H9 (cell line): Measurements from ENCODE around the gene ZNF774. TPM values are rescaled to one million over a fixed set of nuclear protein-coding genes. Genes with fewer than 3 reads are reported as not detected.

Source experiments
- DNase-seq: peaks from one replicate; pipeline ENCODE4 v3.0.0-alpha.2; 2017
- H2AFZ ChIP-seq: one replicate; pipeline ENCODE4 v1.6.1; 2013; ENCODE audit warnings: mild to moderate bottlenecking, low read length, control low read depth, moderate library complexity
- H2AK5ac ChIP-seq: 2 replicates; pipeline ENCODE4 v1.6.1; 2013; ENCODE audit warnings: low read length, control low read depth, mixed read lengths; ENCODE audit not compliant: insufficient read length
- H2BK120ac ChIP-seq: one replicate; pipeline ENCODE4 v1.6.1; 2013; ENCODE audit warnings: low read depth, mild to moderate bottlenecking, low read length, control low read depth, inconsistent platforms; ENCODE audit not compliant: poor library complexity, severe bottlenecking
- H2BK12ac ChIP-seq: 2 replicates; pipeline ENCODE4 v1.6.1; 2013; ENCODE audit warnings: low read length, control low read depth, mixed read lengths, low read depth; ENCODE audit not compliant: insufficient read length
- H2BK15ac ChIP-seq: 2 replicates; pipeline ENCODE4 v1.6.1; 2013; ENCODE audit warnings: low read depth, low read length, control low read depth
- H2BK20ac ChIP-seq: one replicate; pipeline ENCODE4 v1.6.1; 2013; ENCODE audit warnings: low read depth, mild to moderate bottlenecking, low read length, control low read depth, inconsistent platforms; ENCODE audit not compliant: poor library complexity, severe bottlenecking
- H2BK5ac ChIP-seq: 2 replicates; pipeline ENCODE4 v1.6.1; 2013; ENCODE audit warnings: low read length, control low read depth, mixed read lengths; ENCODE audit not compliant: insufficient read length
- H3K14ac ChIP-seq: 2 replicates; pipeline ENCODE4 v1.6.1; 2013; ENCODE audit warnings: low read length, control low read depth; ENCODE audit not compliant: insufficient read depth
- H3K18ac ChIP-seq: 2 replicates; pipeline ENCODE4 v1.6.1; 2013; ENCODE audit warnings: low read depth, mild to moderate bottlenecking, mixed read lengths, low read length, control low read depth; ENCODE audit not compliant: insufficient read length
- H3K23ac ChIP-seq: 2 replicates; pipeline ENCODE4 v1.6.1; 2013; ENCODE audit warnings: low read length, control low read depth, mixed read lengths, low read depth; ENCODE audit not compliant: insufficient read length
- H3K23me2 ChIP-seq: 2 replicates; pipeline ENCODE4 v1.6.1; 2013; ENCODE audit warnings: low read depth, mild to moderate bottlenecking, mixed read lengths, low read length, control low read depth; ENCODE audit not compliant: insufficient read length, poor library complexity, severe bottlenecking
- H3K27ac ChIP-seq: 2 replicates; pipeline ENCODE4 v1.5.1; 2013; ENCODE audit warnings: low read length, control low read depth, mixed read lengths, low read depth; ENCODE audit not compliant: insufficient read length
- H3K27me3 ChIP-seq: 2 replicates; pipeline ENCODE4 v1.6.1; 2013; ENCODE audit warnings: low read length, control low read depth, inconsistent platforms; ENCODE audit not compliant: insufficient read depth
- H3K4ac ChIP-seq: 2 replicates; pipeline ENCODE4 v1.6.1; 2013; ENCODE audit warnings: low read depth, mild to moderate bottlenecking, control low read depth, inconsistent platforms, low read length, moderate library complexity
- H3K4me1 ChIP-seq: 2 replicates; pipeline ENCODE4 v1.6.1; 2013; ENCODE audit warnings: low read length, control low read depth, inconsistent platforms; ENCODE audit not compliant: insufficient read depth
- H3K4me2 ChIP-seq: 2 replicates; pipeline ENCODE4 v1.6.1; 2013; ENCODE audit warnings: low read length, control low read depth, mixed read lengths; ENCODE audit not compliant: insufficient read length, insufficient read depth
- H3K56ac ChIP-seq: 2 replicates; pipeline ENCODE4 v1.6.1; 2013; ENCODE audit warnings: low read depth, mild to moderate bottlenecking, mixed read lengths, low read length, control low read depth; ENCODE audit not compliant: insufficient read length
- H3K79me1 ChIP-seq: 2 replicates; pipeline ENCODE4 v1.6.1; 2013; ENCODE audit warnings: low read depth, mild to moderate bottlenecking, moderate library complexity, low read length, control low read depth, inconsistent platforms; ENCODE audit not compliant: insufficient read depth, poor library complexity, severe bottlenecking
- H3K79me2 ChIP-seq: 2 replicates; pipeline ENCODE4 v1.6.1; 2013; ENCODE audit warnings: low read length, control low read depth, inconsistent platforms; ENCODE audit not compliant: insufficient read depth
- H3K9ac ChIP-seq: 2 replicates; pipeline ENCODE4 v1.6.1; 2013; ENCODE audit warnings: low read length, control low read depth, mixed read lengths; ENCODE audit not compliant: insufficient read length; ENCODE audit errors: extremely low read depth
- H3K9me3 ChIP-seq: one replicate; pipeline ENCODE4 v1.6.1; 2013; ENCODE audit warnings: low read depth, low read length, inconsistent platforms; ENCODE audit not compliant: control insufficient read depth
- H3T11ph ChIP-seq: one replicate; pipeline ENCODE4 v1.6.1; 2013; ENCODE audit warnings: mild to moderate bottlenecking, low read length, control low read depth, inconsistent platforms
- H4K20me1 ChIP-seq: one replicate; pipeline ENCODE4 v1.6.1; 2013; ENCODE audit not compliant: control insufficient read depth, insufficient read length, insufficient read depth
- H4K5ac ChIP-seq: 2 replicates; pipeline ENCODE4 v1.6.1; 2013; ENCODE audit warnings: low read depth, mild to moderate bottlenecking, mixed read lengths, low read length, control low read depth; ENCODE audit not compliant: insufficient read length
- H4K8ac ChIP-seq: replicated peaks from 2 replicates; pipeline ENCODE4 v1.6.1; 2013; ENCODE audit warnings: low read length, control low read depth, mixed read lengths, low read depth; ENCODE audit not compliant: insufficient read length
- H4K91ac ChIP-seq: 2 replicates; pipeline ENCODE4 v1.6.1; 2013; ENCODE audit warnings: low read depth, mild to moderate bottlenecking, moderate library complexity, mixed read lengths, low read length, control low read depth; ENCODE audit not compliant: insufficient read length
- H3K27ac Mint-ChIP-seq, 3 experiments: 2 replicates in 2 of 3; 3 replicates in 1 of 3; pipeline ENCODE4 v1.8.0; 2020 to 2021; ENCODE audit warnings: mixed read lengths in 3 of 3, mild to moderate bottlenecking in 1 of 3, moderate library complexity in 1 of 3
- H3K27me3 Mint-ChIP-seq: 2 replicates; pipeline ENCODE4 v1.8.0; 2021; ENCODE audit warnings: low read depth, mild to moderate bottlenecking, moderate library complexity, mixed read lengths
- H3K36me3 Mint-ChIP-seq, 3 experiments: 2 replicates in 2 of 3; 3 replicates in 1 of 3; pipeline ENCODE4 v1.8.0; 2020 to 2021; ENCODE audit warnings: low read depth in 3 of 3, mixed read lengths in 3 of 3; ENCODE audit not compliant: insufficient read depth in 1 of 3
- H3K4me1 Mint-ChIP-seq, 2 experiments: 2 replicates each; pipeline ENCODE4 v1.8.0; 2020; ENCODE audit warnings: mixed read lengths in 2 of 2
- H3K4me3 Mint-ChIP-seq, 2 experiments: 2 replicates in 1 of 2; 3 replicates in 1 of 2; pipeline ENCODE4 v1.8.0; 2020 to 2021; ENCODE audit warnings: mild to moderate bottlenecking in 2 of 2, mixed read lengths in 2 of 2, moderate library complexity in 1 of 2
- H3K9me3 Mint-ChIP-seq, 2 experiments: 2 replicates in 1 of 2; 3 replicates in 1 of 2; pipeline ENCODE4 v1.8.0; 2020; ENCODE audit warnings: mild to moderate bottlenecking in 2 of 2, mixed read lengths in 2 of 2, moderate library complexity in 1 of 2
- WGBS: extraction: QIAGEN DNeasy Blood & Tissue Kit; methylation state at CpG from one replicate; pipeline ENCODE4 v1.1.7; 2013; ENCODE audit warnings: missing lambda C conversion rate, low lambda C conversion rate, mixed read lengths; ENCODE audit not compliant: insufficient read length; ENCODE audit errors: extremely low coverage; 5-methylcytosine and 5-hydroxymethylcytosine counted together
- total RNA-seq: library from RNA; stranded (reverse); gene quantifications from 2 replicates; pipeline ENCODE4 v1.2.1, GENCODE V29; 2021
- TF ChIP-seq, protein P1 (sequence below): fragments of 200-600 bp; sonication (generic); conservative IDR thresholded peaks from 3 replicates; pipeline ENCODE4 v1.8.0; 2021; ENCODE audit warnings: antibody characterized with exemption, mild to moderate bottlenecking

Gene ZNF774
- total RNA-seq, 1 experiment from 2014 or later = 2.5 TPM

DNA sequence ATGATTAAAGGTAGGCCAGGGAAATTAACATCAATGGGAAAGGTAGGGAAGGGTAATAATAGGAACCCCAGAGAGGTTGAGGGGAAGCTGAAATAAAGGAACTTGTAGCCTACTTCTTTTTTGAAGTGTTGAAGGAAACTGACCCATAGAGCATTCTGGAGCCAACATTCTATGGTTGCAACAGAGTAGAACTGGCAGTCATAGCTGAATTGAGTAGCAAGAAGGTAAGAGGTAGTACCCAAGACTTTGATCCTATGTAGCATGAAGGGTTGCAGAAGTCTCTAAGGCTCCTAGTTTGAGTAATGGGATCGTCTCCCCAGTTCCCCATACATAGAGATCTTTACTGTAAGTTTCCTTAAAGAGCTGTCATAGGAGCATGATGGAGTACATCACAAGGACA, 7.4 kb upstream of the ZNF774 start:
- no peak overlapping the region for H4K5ac ChIP-seq
- H3K79me1 ChIP-seq = no peaks in the 10 kb centered on the region
- no peak overlapping the region for H4K91ac ChIP-seq
- no peak overlapping the region for H3K18ac ChIP-seq
- no peak overlapping the region for H2BK120ac ChIP-seq
- H3K27ac ChIP-seq = no peak overlapping the region
- no peak overlapping the region for H2BK12ac ChIP-seq
- no peak overlapping the region for H2BK20ac ChIP-seq
- no peak overlapping the region for H3T11ph ChIP-seq
- no peak overlapping the region for H4K8ac ChIP-seq
- no peaks in the 10 kb centered on the region for H3K23me2 ChIP-seq
- no peaks in the 10 kb centered on the region for H3K9me3 ChIP-seq
- H3K4me1 ChIP-seq = no peaks in the 10 kb centered on the region; the same call in 1 of the 2 replicates
- H3K36me3 Mint-ChIP-seq = no peaks in the 10 kb centered on the region
- H3K4me1 Mint-ChIP-seq = no peaks in the 10 kb centered on the region
- no peak overlapping the region for H2BK15ac ChIP-seq
- H2BK5ac ChIP-seq = no peak overlapping the region
- no peak overlapping the region for H3K9ac ChIP-seq
- no peaks in the 10 kb centered on the region for H4K20me1 ChIP-seq
- no peak overlapping the region for H3K27ac Mint-ChIP-seq
- no peaks in the 10 kb centered on the region; the same call in 1 of the 2 replicates for H3K27me3 Mint-ChIP-seq
- no peak overlapping the region for H3K4ac ChIP-seq
- no peak overlapping the region for H2AK5ac ChIP-seq
- H2AFZ ChIP-seq = no peak overlapping the region
- no peak overlapping the region for H3K4me2 ChIP-seq
- H3K79me2 ChIP-seq = no peaks in the 10 kb centered on the region
- H3K27me3 ChIP-seq = no peaks in the 10 kb centered on the region
- H3K23ac ChIP-seq = no peak overlapping the region
- H3K14ac ChIP-seq = no peak overlapping the region
- TF ChIP-seq, protein P1, sequence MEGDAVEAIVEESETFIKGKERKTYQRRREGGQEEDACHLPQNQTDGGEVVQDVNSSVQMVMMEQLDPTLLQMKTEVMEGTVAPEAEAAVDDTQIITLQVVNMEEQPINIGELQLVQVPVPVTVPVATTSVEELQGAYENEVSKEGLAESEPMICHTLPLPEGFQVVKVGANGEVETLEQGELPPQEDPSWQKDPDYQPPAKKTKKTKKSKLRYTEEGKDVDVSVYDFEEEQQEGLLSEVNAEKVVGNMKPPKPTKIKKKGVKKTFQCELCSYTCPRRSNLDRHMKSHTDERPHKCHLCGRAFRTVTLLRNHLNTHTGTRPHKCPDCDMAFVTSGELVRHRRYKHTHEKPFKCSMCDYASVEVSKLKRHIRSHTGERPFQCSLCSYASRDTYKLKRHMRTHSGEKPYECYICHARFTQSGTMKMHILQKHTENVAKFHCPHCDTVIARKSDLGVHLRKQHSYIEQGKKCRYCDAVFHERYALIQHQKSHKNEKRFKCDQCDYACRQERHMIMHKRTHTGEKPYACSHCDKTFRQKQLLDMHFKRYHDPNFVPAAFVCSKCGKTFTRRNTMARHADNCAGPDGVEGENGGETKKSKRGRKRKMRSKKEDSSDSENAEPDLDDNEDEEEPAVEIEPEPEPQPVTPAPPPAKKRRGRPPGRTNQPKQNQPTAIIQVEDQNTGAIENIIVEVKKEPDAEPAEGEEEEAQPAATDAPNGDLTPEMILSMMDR = no peak
- H3K56ac ChIP-seq = no peak overlapping the region
- no peak overlapping the region for H3K4me3 Mint-ChIP-seq
- no peak for DNase-seq
- no peaks in the 10 kb centered on the region for H3K9me3 Mint-ChIP-seq
- WGBS = no CpG with 5 or more reads among the region's 1 CpG
